IgD-negative memory B cell (primary cell): ENCODE measurements around the gene IDH1. TPM values are rescaled to one million over a fixed set of nuclear protein-coding genes. Genes with fewer than 3 reads are reported as not detected.

Experiments
- H3K27ac Mint-ChIP-seq, 3 donors: one replicate each; pipeline ENCODE4 v1.8.0; 2020 to 2022; ENCODE audit warnings: mild to moderate bottlenecking in 3 of 3, mixed read lengths in 3 of 3, moderate library complexity in 1 of 3
- H3K27me3 Mint-ChIP-seq: one replicate; pipeline ENCODE4 v1.8.0; 2021; ENCODE audit warnings: mixed read lengths
- H3K36me3 Mint-ChIP-seq: one replicate; pipeline ENCODE4 v1.8.0; 2020; ENCODE audit warnings: mild to moderate bottlenecking, mixed read lengths
- H3K4me1 Mint-ChIP-seq, 3 donors: one replicate each; pipeline ENCODE4 v1.8.0; 2020 to 2022; ENCODE audit warnings: mixed read lengths in 3 of 3, mild to moderate bottlenecking in 1 of 3
- H3K4me3 Mint-ChIP-seq, 4 donors: one replicate each; pipeline ENCODE4 v1.8.0; 2020 to 2022; ENCODE audit warnings: mild to moderate bottlenecking in 4 of 4, mixed read lengths in 4 of 4, moderate library complexity in 3 of 4
- H3K9me3 Mint-ChIP-seq, 3 donors: one replicate each; pipeline ENCODE4 v1.8.0; 2020 to 2021; ENCODE audit warnings: mixed read lengths in 3 of 3, mild to moderate bottlenecking in 1 of 3
- polyA plus RNA-seq: library from polyadenylated mRNA; unstranded; fragments of 300-500 nt; fragmentation: Illumina TruSeq; gene quantifications from one replicate; pipeline ENCODE4 v1.2.3, GENCODE V29; 2021

The IDH1 gene
- polyA plus RNA-seq, 1 donor from 2014 or later, result 9.9 TPM

DNA sequence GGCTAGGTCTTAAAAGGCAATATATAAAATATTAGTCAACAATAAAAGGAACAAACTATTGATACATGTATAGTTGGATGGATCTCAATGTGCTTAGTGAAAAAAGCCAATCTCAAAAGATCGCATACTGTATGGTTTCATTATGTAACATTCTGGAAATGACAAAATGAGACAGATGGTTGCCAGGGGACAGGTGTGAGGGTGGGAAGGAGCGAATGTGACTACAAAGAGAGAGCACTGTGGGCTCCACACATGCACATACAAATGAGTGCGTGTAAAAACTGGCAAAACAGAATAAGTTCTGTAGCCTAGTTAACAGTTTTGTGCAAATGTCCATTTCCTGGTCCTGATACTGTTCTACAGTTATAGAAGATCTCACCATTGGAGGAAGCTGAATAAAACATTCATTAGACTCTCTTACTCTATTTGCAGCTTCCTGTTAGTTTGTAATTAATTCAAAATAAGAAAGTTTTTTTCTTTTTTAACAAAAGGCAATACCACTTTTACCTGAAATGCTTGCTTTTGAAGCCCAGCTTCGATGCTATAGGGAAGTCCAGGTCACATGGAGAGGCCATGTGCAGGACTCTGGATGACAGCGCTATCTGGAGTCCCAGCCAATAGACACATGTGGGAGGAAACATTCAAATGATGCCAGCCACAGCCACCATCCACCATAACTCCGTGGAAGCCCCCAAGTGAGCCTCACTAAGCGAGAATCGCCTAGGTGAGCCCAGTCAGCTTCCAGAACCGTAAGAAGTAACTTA lies 44.0 kb downstream of the IDH1 start:
- H3K4me1 Mint-ChIP-seq, result peaks cover 0 to 1% (median 0%) of the 10 kb centered on the region in 3 donors
- H3K27ac Mint-ChIP-seq, result no peak overlapping the region
- no peaks in the 10 kb centered on the region for H3K36me3 Mint-ChIP-seq
- no peak overlapping the region for H3K4me3 Mint-ChIP-seq
- H3K27me3 Mint-ChIP-seq, result peaks cover 4% of the 10 kb centered on the region
- no peaks in the 10 kb centered on the region for H3K9me3 Mint-ChIP-seq

DNA sequence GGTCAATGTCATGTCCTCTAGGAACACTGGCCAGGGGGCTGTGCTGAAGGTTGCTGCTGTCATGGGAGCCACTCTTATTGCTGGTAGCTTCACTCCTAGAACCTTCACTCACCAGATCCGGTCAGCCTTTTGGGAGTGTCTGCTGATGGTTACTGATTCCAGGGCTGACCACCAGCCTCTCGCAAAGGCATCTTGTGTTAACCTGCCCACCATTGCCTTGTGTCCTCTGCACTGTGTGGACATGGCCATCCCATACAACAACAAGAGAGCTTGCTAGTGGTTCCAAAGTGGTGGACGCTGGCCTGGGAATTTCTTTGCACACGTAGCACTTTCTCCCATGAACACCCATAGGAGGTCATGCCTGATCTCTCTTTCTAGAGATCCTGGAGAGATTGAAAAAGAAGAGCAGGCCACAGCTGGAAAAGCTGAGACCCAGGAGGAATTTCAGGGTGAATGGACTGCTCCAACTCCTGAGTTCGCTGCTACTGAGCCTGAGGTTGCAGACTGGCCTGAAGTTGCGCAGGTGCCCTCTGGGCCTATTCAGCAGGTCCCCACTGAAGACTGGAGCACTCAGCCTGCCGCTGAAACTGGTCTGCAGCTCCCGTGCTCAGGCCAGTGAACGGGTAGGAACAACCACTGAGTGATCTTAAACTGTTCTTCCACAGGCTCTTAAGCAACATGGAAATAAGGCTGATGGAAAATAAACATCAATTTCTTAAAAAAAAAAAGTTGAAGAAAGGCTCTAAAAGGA lies 46.4 kb downstream of the IDH1 start:
- Mint-ChIP-seq H3K27me3 (peaks cover 4% of the 10 kb centered on the region), H3K4me3 (no peak overlapping the region), H3K9me3 (no peaks in the 10 kb centered on the region), H3K27ac (no peak overlapping the region), H3K4me1 (no peaks in the 10 kb centered on the region), H3K36me3 (no peaks in the 10 kb centered on the region)

DNA sequence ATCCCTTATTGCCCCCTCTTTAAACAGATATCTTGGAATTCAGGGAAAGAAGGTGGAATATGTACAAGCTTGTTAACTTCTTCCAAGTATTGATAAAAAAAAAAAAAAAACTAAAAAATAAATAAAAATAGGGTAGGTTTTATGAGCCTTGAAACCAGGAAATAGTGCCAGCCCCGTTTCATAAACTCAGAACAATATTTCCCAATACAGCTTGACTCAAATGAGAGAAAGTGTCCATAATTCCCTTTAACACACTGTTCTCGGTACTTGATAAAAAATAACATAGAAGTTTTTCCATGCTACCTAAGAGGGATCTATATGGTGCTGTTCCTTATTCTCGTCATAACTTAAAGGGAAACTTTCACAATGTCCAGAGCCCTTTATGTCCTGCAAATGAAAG lies 47.1 kb downstream of the IDH1 start:
- Mint-ChIP-seq H3K4me1 (no peaks in the 10 kb centered on the region), H3K36me3 (no peaks in the 10 kb centered on the region), H3K27ac (no peak overlapping the region), H3K4me3 (no peak overlapping the region), H3K27me3 (peaks cover 4% of the 10 kb centered on the region), H3K9me3 (no peaks in the 10 kb centered on the region)

DNA sequence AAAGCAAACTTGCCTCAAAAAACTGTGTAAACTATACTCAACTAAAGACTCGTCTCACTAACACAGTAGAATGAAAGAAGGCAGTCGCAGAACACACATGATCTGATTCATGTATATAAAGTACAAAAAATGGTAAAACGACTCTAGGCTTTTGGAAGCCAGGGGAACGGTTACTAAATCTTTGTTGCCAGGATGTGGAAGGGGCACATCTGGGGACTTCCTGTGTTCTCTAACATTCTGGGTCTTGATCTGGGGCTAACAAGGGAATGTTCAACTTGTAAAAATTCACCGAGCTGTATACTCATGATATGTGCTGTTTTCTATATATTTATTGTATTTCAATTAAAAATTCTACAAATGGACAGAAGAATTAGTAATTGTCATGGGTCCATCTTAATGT lies 50.7 kb downstream of the IDH1 start:
- H3K4me1 Mint-ChIP-seq, result no peaks in the 10 kb centered on the region
- H3K9me3 Mint-ChIP-seq, result no peaks in the 10 kb centered on the region
- no peak overlapping the region for H3K27ac Mint-ChIP-seq
- H3K27me3 Mint-ChIP-seq, result peaks cover 1% of the 10 kb centered on the region
- H3K36me3 Mint-ChIP-seq, result no peaks in the 10 kb centered on the region
- no peak overlapping the region for H3K4me3 Mint-ChIP-seq

DNA sequence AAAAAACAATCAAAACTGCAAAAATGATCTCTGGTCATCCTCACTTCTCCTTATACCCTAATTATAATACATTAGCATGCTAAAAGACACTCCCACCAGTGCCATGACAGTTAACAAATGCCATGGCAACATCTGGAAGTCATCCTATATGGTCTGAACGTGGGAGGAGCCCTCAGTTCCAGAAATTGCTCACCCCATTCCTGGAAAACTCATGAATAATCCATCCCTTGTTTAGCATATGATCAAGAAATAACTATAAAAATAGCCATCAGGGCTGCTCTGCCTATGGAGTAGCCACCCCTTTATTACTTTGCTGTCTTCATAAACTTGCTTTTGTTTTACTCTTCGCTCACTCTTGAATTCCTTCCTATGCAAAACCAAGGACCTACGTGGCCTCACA lies 59.3 kb downstream of the IDH1 start:
- Mint-ChIP-seq H3K9me3 (no peaks in the 10 kb centered on the region), H3K4me1 (no peaks in the 10 kb centered on the region), H3K27me3 (peaks cover 7% of the 10 kb centered on the region), H3K36me3 (no peaks in the 10 kb centered on the region), H3K4me3 (no peak overlapping the region), H3K27ac (no peak overlapping the region)

DNA sequence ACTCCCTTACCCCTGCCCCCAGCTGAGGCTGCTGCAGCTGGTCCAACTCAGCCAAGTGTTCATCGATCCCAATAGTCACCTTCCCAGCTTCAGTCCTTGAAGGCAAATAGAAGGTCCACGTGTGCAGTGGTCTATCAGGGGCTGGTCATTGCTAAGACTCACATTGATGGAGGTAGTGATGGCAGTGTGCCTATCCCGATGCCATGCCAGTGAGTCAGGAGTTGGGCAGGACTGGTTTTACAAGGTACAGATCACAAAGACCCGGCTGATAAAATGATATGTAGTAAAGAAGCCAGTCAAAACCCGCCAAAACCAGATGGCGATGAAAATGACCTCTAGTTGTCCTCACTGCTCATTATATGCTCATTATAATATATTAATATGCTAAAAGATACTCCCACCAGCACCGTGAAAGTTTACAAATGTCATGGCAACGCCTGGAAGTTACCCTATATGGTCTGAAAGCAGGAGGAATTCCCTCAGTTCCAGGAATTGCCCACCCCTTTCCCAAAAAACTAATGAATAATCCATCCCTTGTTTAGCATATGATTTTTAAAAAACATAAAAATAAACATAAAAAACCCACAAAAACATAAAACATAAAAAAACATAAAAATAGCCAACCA lies 62.1 kb downstream of the IDH1 start:
- Mint-ChIP-seq H3K27ac (peak overlapping the region in 1 of 3 donors; percentile 31), H3K27me3 (peaks cover 9% of the 10 kb centered on the region), H3K4me3 (no peak overlapping the region), H3K9me3 (no peaks in the 10 kb centered on the region), H3K36me3 (no peaks in the 10 kb centered on the region), H3K4me1 (no peaks in the 10 kb centered on the region)

DNA sequence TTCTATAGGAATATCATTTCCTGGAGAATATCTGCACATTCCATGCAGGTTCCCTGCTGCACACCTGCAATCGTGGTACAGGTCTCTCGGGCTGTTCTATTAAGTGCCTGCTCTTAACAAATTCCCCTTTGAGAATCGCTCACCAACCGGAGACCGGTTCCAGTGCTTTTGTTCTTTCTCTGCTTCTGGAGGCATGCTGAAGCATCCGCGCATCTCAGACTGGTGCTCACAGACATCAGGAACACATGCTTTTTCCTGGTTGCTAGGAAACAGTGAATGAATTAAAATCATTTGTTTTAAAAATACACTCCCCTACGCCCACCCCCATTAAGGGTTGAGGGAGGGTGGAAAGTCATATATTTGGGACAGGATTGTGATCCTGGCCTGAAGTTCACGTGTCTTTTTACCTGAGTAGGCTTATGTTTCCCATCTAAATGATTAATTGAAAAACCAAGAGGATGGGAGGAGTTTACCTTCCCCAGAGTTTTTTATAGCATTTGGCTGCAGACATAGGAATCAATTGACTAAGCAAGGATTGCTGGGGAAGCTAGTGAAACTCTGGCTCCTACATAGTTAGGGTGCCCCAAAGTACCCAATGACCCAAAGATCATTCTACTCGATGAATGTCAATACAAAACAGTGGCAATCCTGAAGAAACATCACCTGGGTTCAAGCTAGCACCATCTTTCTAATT lies 64.9 kb downstream of the IDH1 start, which contains the start of gene C2orf80:
Gene C2orf80 (minus strand): TSS at position 221 of the 694 bp plus-strand sequence. CDS start 3,044 bp downstream, outside the sequence.
- Mint-ChIP-seq H3K36me3 (no peaks in the 10 kb centered on the region), H3K4me1 (no peaks in the 10 kb centered on the region), H3K9me3 (no peaks in the 10 kb centered on the region), H3K4me3 (no peak within 1 kb of the TSS), H3K27ac (no peak within 1 kb of the TSS), H3K27me3 (peaks cover 9% of the 10 kb centered on the region)

DNA sequence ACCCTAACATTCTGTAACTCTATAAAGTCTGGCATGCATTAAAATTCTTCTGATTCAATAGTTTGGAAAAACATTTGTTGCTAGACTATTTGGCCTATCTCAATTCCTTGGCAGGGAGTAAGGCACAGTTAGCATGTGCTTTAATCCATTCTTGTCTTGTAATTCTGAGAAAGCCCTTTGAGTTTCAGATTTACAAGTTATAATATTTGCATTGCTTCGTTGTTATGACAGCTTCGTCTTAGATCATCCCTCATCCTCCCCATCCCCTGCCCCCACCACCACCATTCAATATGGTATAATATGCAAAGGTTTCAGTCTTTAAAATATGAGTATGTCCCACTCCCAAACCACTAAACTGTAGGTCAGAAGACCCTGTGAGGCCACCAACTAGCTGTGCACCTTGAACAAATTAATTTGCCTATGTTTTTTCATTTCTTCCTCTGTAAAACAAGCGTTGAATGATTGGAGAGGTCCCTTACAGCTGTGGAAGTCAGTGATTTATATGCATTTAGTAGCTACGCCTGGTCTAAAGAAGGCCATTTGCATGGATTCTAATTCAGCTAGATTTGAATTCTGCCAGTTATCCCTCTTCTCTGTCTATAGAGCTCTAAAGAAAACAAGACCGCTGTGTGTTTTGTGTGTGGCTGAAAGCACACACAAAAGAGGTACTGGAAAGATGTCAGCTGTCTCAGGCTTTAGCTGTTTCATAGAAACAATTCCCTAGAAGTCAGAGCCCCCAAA lies 65.6 kb downstream of the IDH1 start:
- Mint-ChIP-seq H3K27me3 (peaks cover 13% of the 10 kb centered on the region), H3K9me3 (no peaks in the 10 kb centered on the region), H3K4me1 (peaks cover 2 to 6% (median 2%) of the 10 kb centered on the region in 3 donors), H3K27ac (no peak overlapping the region), H3K36me3 (no peaks in the 10 kb centered on the region), H3K4me3 (no peak overlapping the region)

DNA sequence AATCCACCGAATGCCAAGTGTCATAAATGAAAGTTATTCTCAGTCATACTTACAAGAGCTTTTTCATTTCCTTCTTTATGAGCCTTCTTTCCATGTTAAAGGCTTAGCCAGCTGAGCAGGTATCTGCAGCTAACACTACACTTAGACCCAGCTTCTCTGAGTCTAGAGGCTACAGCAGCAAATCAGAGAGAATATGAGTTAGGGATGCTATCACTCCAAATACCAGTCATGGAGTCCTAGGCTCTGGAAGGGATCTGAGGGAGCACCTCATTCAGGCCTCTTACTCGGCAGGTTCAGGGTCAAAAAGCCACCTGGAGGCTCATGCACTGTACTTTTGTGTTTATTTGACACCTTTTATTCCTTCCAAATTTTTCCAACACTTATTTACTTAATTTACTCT lies 68.0 kb downstream of the IDH1 start:
- Mint-ChIP-seq H3K4me3 (no peak overlapping the region), H3K4me1 (peaks cover 5 to 15% (median 9%) of the 10 kb centered on the region in 3 donors), H3K27ac (no peak overlapping the region), H3K9me3 (no peaks in the 10 kb centered on the region), H3K36me3 (no peaks in the 10 kb centered on the region), H3K27me3 (peaks cover 13% of the 10 kb centered on the region)

DNA sequence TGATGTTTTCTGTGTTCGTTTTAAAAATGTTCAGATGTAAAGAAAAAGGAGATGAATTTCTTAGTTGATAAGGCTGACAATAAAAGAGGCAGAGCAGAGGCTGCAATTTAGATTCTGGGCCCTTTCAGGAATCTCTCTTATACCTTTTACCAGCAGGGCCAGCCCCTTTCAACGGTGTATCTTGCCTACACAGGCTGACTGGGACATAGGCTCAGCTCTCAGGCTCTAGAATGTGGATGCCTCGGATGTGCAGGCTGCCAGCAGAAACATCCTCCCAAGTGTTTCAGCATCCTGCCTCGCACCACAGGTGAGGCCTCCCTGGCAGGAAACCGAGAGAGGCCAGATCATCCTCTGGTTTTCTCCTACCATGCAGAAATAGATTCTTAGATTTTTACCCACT lies 68.4 kb downstream of the IDH1 start:
- Mint-ChIP-seq H3K36me3 (no peaks in the 10 kb centered on the region), H3K4me1 (peaks cover 5 to 15% (median 9%) of the 10 kb centered on the region in 3 donors), H3K27me3 (peaks cover 13% of the 10 kb centered on the region), H3K9me3 (no peaks in the 10 kb centered on the region), H3K4me3 (peak overlapping the region in 1 of 4 donors; percentile 18), H3K27ac (no peak overlapping the region)

Other genes starting within 250 kb of the IDH1 start
- gene PLEKHM3, start 229.5 kb downstream of the IDH1 start, polyA plus RNA-seq, result 2.5 TPM
- gene CRYGD, start 130.5 kb downstream of the IDH1 start, polyA plus RNA-seq, result not detected
- gene CRYGC, start 125.2 kb downstream of the IDH1 start, polyA plus RNA-seq, result not detected
- gene CRYGB, start 108.9 kb downstream of the IDH1 start, polyA plus RNA-seq, result not detected
- not detected for gene CRYGA, start 91.5 kb downstream of the IDH1 start, polyA plus RNA-seq
- not detected for gene C2orf80, start 65.0 kb downstream of the IDH1 start, polyA plus RNA-seq
- gene PIKFYVE, start 11.2 kb upstream of the IDH1 start, polyA plus RNA-seq, result 15.5 TPM
- gene PTH2R, start 151.7 kb upstream of the IDH1 start, polyA plus RNA-seq, result 0.23 TPM